AG20443 (cell line): ENCODE results near the gene FBLL1.
"Not testable (repeated sequence)": the region's sequence is repeated elsewhere in the genome, so short reads cannot be mapped to it uniquely, and the experiment has no call there.

Experiments
- DNase-seq: peaks from one replicate; pipeline ENCODE4 v3.0.0; 2012; ENCODE audit warnings: low spot score, mixed read lengths

FBLL1 gene

DNA sequence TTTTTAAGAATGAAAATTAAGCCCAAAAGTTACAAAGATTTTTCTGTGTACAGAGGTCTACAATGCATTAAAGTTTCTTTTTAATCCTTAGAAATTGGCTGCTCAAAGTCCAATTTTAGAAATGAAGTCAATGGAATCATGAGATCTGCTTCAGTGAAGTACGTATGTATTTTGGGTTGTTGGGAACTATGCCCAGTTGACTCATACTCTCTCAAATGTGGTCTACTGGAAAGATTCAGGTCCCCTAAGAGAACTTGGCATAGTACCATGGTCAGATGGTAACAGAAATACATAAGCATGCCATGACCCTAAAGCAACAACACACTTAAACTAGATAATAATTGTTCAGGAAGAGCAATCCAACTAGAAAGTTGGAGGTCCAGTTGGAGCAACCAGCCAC, 23.0 kb downstream of the FBLL1 start:
- peak; percentile 34 for DNase-seq

DNA sequence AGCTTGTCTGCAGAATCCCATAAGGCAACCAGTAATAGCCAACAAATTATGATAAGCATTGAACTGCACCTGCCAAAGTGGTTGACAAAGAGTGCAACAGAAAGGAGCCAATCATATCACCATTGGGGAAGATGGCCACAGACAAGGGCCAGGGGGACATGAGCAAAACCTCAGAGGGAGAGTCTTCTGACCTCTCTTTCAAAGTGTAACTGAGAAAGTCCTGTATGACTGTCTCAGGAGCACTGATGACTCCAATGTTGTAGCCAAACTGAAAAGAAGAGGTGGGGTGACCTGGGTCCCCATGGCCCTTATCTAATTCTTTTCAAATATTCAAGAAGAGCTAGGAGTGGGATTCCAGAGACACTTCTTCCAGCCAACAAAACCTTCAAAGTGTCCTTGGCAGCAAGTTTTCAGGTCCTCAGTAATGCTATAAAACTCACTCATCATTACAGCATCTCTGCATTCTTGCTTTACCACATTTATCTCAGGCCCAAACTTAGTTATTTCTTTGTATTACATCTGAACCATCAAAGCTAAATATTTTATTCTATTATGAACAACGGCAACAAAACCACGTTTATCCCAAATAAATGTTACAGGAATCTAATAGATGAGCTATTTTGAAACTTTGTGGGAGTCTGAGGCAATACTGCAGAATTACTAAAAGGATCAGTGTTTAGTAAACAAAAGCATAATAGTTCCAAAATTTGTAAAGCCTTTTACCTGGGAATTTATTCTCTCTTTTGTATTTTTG, 24.4 kb downstream of the FBLL1 start:
- DNase-seq = no peak

DNA sequence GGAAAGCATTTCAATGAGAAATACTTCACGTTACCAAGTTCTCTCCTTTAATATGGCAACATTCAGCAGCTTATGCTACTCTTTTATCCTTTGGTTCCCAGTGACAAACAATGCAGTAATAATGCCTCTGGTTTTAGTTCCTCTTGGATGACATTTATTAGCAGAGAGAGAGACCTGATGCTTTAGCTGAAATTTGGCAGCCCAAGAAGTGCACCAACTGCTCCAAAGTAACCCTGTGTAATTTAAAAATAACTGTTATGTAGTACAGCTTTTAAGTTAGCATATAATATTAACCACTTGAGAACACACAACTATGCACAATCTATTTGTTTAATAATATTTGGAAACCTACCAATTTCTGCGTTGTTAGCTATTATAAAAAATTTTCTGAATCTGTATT, 28.3 kb downstream of the FBLL1 start:
- DNase-seq = no peak

DNA sequence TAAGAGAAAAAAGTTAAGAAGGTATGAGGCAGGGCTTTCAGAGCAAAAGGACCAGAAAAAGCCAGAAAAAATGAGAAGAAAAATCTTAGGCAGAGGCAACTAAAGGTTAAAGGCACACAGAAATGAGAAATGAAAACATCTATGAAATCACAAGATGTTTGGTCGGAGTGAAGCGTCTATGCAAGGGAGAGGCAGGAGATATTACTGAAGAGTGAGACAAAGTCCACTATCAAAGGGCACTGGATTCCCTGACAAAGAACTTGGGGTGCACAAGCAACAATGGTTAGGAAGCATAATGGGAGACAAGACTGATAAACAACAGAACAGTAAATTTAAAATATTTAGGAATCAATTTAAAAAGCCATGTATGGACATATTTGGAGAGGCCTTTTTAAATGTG, 33.2 kb downstream of the FBLL1 start:
- no peak for DNase-seq

DNA sequence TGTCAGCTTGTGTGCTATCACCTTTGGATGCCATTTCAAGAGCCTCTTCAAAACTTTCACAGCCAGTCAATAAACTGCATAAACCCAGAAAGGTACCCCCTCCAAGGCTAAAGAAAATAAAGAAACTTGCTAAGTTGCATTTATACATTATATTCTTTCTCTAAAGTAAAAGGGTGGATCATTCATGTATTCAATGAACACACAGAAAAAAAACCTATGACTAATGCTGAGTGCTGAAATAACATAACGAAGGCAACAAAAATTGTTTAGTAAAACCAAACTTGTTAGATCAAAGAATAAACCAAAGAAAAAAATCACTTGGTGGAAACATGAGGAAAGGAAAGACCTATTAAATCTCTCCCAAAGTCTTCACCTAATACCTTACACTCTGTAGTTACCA, 34.9 kb downstream of the FBLL1 start:
- DNase-seq = no peak

DNA sequence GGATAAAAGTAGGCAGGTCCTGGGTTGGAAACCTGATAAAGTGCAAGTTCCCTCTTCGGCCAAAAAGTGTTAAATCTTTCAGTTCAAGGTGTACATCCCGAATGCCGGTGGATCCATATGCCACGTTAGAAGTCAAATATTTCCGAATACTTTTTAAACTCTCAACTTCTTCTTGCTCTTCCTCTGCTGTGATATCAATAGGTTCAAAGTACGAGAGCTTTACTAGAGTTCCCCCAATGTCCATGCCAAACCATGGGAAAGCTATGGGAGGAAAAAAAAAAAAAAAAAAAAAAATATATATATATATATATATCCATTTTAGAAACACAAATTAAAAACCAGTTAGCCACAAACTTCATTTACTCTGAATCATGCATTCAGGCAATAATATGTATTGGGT, 39.6 kb downstream of the FBLL1 start:
- DNase-seq = no peak

DNA sequence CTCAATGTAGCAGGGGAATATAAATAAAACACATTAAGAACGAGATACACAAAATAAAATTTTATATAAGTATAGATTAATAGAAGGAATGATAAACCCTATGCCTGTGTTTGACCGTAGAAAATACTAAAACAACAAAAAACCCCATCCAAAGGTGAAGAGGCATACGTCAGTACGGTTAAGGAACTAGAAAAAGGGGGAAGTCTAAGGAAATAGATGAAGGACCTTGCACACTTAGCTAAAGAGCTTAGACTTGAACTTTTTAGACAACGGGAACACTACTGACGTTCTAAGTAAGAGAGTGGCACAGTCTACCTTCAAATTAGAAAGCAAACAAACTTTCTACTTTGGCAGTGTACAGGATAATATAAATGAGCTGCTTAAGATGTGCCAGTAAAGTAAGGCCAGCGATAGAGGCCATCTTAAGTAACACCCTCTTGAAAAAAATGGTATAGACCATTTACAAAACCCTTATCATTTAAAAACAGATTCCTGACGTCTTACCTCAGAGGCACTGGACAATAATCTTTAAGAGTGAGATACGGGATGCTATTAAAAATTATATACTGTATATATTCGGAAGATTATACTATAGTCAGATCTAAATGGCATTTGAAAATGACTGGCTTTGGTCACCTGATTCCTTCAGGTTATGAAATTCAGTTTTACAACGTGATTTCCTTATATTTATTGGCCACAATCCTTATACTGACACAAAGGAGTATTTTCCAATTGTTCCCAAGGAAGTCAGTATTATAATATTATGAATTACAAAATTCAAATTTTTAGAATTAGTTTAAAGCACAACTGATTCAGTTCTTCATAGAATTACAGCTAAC, 41.6 kb downstream of the FBLL1 start:
- DNase-seq = no peak

DNA sequence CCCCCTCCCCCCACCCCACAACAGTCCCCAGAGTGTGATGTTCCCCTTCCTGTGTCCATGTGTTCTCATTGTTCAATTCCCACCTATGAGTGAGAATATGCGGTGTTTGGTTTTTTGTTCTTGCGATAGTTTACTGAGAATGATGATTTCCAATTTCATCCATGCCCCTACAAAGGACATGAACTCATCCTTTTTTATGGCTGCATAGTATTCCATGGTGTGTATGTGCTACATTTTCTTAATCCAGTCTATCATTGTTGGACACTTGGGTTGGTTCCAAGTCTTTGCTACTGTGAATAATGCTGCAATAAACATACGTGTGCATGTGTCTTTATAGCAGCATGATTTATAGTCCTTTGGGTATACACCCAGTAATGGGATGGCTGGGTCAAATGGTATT, 44.6 kb downstream of the FBLL1 start:
- not testable (repeated sequence) for DNase-seq

DNA sequence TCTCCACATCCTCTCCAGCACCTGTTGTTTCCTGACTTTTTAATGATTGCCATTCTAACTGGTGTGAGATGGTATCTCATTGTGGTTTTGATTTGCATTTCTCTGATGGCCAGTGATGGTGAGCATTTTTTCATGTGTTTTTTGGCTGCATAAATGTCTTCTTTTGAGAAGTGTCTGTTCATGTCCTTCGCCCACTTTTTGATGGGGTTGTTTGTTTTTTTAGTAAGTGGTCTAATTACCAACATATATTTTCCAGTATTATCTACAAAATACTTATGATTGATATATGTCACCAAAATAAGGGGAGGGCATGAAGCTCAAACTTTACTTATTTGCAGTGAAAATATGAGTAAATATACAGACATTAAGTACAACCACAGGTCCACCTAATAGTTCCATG, 45.1 kb downstream of the FBLL1 start:
- DNase-seq = not testable (repeated sequence)

DNA sequence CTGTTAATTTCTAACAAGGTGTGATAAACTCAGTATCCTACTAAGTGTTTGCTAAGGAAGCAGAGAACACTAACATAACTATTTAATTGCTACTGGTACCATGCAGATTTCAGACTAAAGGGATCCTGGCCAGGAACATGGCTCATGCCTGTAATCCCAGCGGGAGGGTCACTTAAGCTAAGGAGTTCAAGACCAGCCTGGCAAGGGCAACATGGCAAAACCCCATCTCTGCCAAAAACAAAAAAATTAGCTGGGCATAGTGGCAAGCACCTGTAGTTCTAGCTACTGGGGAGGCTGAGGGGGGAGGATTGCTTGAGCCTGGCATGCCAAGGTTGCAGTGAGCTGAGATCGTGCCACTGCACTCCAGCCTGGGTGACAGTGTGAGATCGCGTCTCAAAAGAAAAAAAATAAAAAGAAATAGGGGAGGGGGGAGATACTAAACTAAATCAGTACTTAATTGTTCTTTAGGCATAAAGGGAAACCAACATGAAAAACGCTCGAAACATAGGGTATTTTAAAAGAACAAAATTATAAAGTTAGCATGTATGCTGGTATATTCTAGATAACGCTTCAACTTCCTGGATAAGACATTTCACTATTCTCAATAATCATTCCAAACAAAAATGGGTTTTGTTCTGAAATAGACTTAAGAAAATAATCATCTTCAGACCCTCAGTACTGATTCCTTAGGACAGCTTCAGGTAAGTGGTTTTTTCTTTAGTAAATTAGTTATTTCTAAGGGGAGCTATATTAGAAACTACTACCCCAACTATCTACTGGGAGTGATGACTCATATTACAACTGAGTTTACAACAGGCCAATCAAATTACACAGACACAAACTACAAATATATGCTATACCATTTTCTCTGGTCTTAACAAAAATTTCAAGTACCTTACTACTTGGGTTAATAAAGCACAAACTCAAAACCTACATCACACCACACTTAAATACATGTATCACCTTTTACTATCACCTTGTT, 46.6 kb downstream of the FBLL1 start:
- no peak for DNase-seq

DNA sequence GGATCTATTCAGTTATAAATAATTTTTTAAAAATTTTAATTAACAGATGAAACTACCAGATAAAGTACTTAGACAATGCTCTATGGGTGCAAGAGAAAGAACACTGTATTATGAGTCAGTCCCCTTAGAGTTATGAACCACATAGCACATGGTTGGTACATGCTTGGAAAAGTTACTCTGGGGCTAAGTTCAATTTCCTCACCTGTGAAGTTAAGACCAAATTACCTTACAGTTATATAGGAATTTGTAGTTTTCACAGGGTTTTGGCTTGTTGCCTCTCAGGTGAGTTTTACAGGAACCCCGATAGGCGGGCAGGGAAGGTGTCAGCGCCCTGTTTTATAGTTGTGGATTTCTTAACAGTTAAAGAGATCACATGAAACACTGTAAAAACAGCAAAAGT, 48.9 kb downstream of the FBLL1 start:
- DNase-seq = no peak

DNA sequence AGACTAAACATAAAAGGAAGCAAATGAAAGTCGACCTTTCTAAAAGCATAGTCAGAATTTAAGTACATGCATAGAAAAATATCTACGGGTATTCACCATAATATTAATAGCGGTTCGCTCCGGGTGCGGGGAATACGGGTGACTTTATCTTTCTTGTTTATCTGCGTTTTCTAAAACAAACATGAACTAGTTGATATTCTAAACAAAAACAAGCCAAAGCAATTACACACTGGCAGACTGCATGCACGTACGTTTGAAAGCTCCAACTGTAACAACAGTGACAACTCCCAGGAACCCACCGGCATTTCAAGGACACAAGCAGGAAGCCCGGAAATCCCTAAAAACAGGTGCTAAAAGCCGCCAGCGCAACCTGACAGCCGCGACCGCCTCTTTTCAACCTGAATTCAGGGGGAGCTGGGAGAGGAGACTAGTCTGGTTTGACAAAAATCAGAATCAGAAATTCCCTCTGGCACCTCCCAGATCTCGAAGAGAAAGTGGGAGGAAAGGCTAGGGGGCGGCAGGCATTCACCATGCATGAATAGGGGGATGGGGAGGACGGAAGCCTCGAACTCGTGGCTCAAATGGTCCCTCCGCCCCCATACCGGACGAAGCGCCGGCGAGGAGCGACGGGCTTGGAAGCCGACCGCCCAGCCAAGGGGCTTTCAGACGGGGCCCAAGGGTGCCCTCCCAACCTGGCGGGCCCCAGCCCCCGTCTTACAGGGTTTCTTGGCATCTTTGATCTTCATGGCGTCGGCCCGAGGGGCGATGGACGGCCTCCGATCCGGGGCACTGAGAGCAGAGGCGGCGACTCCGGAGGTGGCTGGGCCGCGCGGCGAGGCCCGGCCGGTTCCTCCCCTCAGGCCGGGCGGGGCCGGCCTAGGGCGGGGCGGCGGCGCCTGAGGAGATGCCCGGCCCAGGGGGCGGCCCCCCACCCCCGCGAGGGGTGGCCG, 49.7 kb downstream of the FBLL1 start, which contains the start of gene PANK3:
Gene PANK3 (minus strand): TSS at position 831 of the 950 bp plus-strand sequence. CDS start 85 bp downstream, at position 746.
- peak; percentile 95 for DNase-seq

DNA sequence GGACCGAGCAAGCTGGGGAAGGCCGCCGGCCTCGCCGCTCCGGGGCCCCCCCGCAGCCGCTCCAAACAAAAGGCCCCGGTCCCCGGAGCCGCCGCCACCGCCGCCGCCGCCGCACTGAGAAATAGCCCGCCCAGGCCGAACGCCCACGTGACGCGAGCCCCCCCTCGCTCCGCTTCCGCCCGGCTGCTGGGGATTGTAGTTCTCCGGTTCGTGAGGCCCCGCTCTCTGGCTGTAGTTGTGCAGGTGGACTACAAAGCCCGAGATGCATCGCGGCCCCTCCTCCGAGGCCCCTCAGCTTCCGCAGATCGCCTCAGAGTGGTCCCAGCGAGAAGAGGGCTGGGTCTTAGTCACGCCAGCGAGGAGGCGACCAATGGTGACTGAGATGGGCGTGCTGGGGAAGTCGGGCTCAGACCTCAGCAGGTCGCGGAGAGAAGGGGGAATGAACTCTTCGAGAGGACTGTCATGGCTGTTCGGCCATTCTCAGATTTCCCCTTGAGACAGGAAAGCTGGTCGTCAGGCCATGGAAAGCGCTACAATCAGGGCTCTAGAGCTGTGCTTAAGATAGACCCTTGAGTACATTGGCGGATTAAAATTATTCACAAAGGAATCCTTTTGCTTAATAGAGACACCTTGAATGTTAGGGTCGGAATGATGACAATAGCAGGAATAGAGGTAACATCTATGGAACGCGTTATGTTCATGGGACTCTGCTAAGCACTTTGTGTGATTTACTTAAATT, 50.6 kb downstream of the FBLL1 start:
- DNase-seq = peak; percentile 98

DNA sequence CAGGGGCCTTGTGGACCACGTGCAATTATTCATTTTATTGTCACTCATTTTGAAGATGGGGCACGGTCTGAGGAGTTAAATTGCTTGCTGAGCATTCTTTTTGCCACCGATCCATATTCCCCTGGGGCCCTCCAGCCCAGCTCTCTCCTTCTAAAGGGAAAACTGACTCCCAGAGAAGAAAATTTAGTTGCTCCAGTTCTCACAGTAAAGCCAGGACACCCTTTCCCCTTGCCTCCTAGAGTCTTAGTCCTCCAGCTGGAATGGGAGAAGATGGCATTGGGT, 51.1 kb downstream of the FBLL1 start:
- no peak for DNase-seq
